Measurements from ENCODE around the gene PPP2R3C.

DNA sequence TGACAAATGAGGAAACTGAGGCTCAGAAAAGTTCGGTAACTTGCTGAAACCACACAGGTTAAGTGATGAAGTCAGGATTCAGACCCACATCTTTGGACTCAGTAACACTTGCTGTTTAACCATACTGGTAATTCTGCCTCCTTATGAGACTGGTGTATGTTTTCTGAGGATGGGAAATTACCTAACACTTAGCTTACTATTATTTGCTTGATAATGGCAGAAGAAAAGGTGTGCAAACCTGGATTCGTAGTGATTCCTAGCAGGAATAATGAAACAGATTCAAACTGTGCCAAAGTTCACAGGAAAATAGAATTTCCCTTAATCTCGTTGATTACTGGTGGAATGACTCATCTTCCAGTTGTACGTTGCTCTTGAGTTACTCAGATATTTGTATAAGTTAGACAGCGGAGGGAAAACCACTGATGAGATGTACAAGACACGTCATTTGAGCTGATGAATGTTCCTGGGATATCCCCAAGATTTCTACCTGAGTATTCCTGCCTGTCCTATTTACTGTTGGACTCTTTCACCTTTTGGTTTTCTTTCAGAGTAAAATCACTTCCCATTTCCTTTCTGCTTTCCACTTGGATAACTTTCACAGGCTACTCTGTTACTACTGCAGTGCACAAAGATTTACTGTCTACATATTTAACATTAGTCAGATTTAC, 38.1 kb upstream of the PPP2R3C start:
- TF ChIP-seq, protein P1, sequence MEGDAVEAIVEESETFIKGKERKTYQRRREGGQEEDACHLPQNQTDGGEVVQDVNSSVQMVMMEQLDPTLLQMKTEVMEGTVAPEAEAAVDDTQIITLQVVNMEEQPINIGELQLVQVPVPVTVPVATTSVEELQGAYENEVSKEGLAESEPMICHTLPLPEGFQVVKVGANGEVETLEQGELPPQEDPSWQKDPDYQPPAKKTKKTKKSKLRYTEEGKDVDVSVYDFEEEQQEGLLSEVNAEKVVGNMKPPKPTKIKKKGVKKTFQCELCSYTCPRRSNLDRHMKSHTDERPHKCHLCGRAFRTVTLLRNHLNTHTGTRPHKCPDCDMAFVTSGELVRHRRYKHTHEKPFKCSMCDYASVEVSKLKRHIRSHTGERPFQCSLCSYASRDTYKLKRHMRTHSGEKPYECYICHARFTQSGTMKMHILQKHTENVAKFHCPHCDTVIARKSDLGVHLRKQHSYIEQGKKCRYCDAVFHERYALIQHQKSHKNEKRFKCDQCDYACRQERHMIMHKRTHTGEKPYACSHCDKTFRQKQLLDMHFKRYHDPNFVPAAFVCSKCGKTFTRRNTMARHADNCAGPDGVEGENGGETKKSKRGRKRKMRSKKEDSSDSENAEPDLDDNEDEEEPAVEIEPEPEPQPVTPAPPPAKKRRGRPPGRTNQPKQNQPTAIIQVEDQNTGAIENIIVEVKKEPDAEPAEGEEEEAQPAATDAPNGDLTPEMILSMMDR (IDR thresholded peaks at IDR 0.05): no peak
- TF ChIP-seq ZFX (IDR thresholded peaks at IDR 0.05; ENCODE audit: borderline replicate concordance): no peak
